Ascending aorta (tissue), 2 donors: ENCODE results near the gene TNNC1. TPM values are rescaled to one million over a fixed set of nuclear protein-coding genes. Genes with fewer than 3 reads are reported as not detected.

Experiments
- DNase-seq, 2 donors: peaks; one replicate each; pipeline ENCODE4 v3.0.0-alpha.2; 2019; ENCODE audit warnings: low spot score in 2 of 2
- H3K27ac ChIP-seq, 2 donors: fragments of 200-600 bp; sonication (generic); one replicate each; pipeline ENCODE4 v1.5.1; 2016 to 2017; ENCODE audit warnings: mild to moderate bottlenecking in 1 of 2
- H3K27me3 ChIP-seq: fragments of 200-600 bp; sonication (generic); one replicate; pipeline ENCODE4 v1.5.1; 2017
- H3K36me3 ChIP-seq, 2 donors: fragments of 200-600 bp; sonication (generic); one replicate each; pipeline ENCODE4 v1.5.1; 2016
- H3K4me1 ChIP-seq, 2 donors: fragments of 200-600 bp; sonication (generic); one replicate each; pipeline ENCODE4 v1.5.1; 2016 to 2017; ENCODE audit warnings: mild to moderate bottlenecking in 1 of 2
- H3K4me3 ChIP-seq, 2 donors: fragments of 200-600 bp; sonication (generic); one replicate each; pipeline ENCODE4 v1.5.1; 2016 to 2017; ENCODE audit warnings: mild to moderate bottlenecking in 1 of 2
- H3K9me3 ChIP-seq, 2 donors: fragments of 200-600 bp; sonication (generic); one replicate each; pipeline ENCODE4 v1.5.1; 2016
- CTCF ChIP-seq, 3 experiments: fragments of 200-600 bp in 2 of 3; fragments of 450-650 bp in 1 of 3; sonication (generic) in 2 of 3; IDR thresholded peaks; one replicate each; pipeline ENCODE4 v1.5.1; 2016 to 2019; ENCODE audit warnings: antibody characterized with exemption in 3 of 3, mild to moderate bottlenecking in 1 of 3, moderate library complexity in 1 of 3
- intact Hi-C: fragments of 100-400 bp; cut with DNase I; formaldehyde crosslinking; loops from one replicate; pipeline ENCODE4 v1.15.1; 2023
- total RNA-seq: library from RNA; depleted of rRNA; stranded (reverse); fragments of >200 nt; gene quantifications from one replicate; pipeline ENCODE4 v1.1.0, GENCODE V29; 2016

Gene TNNC1
- total RNA-seq, 1 donor from 2014 or later, result 68.6 TPM

DNA sequence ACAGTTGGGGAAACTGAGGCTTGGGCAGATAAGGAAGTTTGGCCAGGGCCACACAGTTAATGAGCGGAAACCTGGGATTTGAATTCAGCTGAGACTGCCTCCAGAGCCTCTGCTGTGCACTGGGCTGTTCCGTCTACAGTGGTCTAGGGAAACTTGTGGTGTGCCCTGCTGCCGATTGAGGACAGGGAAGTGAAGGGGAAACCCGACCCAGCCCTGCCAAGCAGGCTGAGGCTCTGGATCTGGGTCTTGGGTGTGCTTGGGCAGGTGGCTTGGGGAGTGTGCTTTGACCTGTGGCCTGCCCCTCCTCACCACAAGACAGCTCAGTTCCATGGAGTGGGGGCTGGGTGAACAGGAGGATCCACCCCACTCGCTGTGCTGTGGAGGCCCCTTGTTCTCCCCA, 19.2 kb upstream of the TNNC1 start:
- DNase-seq, result no peak
- intact Hi-C loops, result loop anchor here (2.0 kb wide), 1 partner anchor 64 kb away; the partner anchor contains the start of gene UQCC5
- Histone ChIP-seq H3K36me3 (peaks cover 76 to 79% of the 10 kb centered on the region in 2 donors), H3K4me3 (no peak overlapping the region), H3K27ac (no peak overlapping the region), H3K9me3 (no peaks in the 10 kb centered on the region), H3K27me3 (no peaks in the 10 kb centered on the region), H3K4me1 (peaks cover 3 to 5% of the 10 kb centered on the region in 2 donors)
- TF ChIP-seq CTCF (IDR thresholded peaks at IDR 0.05), result no peak

GRCh38 chr3:52472239-52473000, 18.6 kb upstream of the TNNC1 start:
- no peak overlapping the region for H3K27ac ChIP-seq
- peaks cover 71 to 74% of the 10 kb centered on the region in 2 donors for H3K36me3 ChIP-seq
- H3K27me3 ChIP-seq, result no peaks in the 10 kb centered on the region
- DNase-seq, result no peak
- H3K9me3 ChIP-seq, result no peaks in the 10 kb centered on the region
- intact Hi-C loops, result loop anchor here (2.0 kb wide), 1 partner anchor 64 kb away; the partner anchor contains the start of gene UQCC5
- no peak overlapping the region for H3K4me3 ChIP-seq
- TF ChIP-seq CTCF (IDR thresholded peaks at IDR 0.05), result no peak
- peaks cover 3 to 5% of the 10 kb centered on the region in 2 donors for H3K4me1 ChIP-seq

GRCh38 chr3:52471371-52472238, 17.8 kb upstream of the TNNC1 start:
- intact Hi-C loops, result loop anchor here (2.0 kb wide), 1 partner anchor 65 kb away; the partner anchor contains the start of gene UQCC5
- no peak overlapping the region for H3K4me3 ChIP-seq
- no peak overlapping the region for H3K27ac ChIP-seq
- DNase-seq, result peak in 1 of 2 donors; percentile 81
- H3K27me3 ChIP-seq, result no peaks in the 10 kb centered on the region
- no peaks in the 10 kb centered on the region for H3K9me3 ChIP-seq
- peak; percentile 59 to 68 (median 66) for TF ChIP-seq CTCF (IDR thresholded peaks at IDR 0.05)
- H3K36me3 ChIP-seq, result peaks cover 65 to 68% of the 10 kb centered on the region in 2 donors
- H3K4me1 ChIP-seq, result peaks cover 3 to 5% of the 10 kb centered on the region in 2 donors

GRCh38 chr3:52470920-52471319, 17.1 kb upstream of the TNNC1 start:
- no peak for DNase-seq
- intact Hi-C loops, result no loop called here
- no peaks in the 10 kb centered on the region for H3K9me3 ChIP-seq
- no peak overlapping the region for H3K27ac ChIP-seq
- H3K36me3 ChIP-seq, result peaks cover 58 to 63% of the 10 kb centered on the region in 2 donors
- no peak for TF ChIP-seq CTCF (IDR thresholded peaks at IDR 0.05)
- no peak overlapping the region for H3K4me3 ChIP-seq
- H3K27me3 ChIP-seq, result no peaks in the 10 kb centered on the region
- H3K4me1 ChIP-seq, result peaks cover 3 to 5% of the 10 kb centered on the region in 2 donors

DNA sequence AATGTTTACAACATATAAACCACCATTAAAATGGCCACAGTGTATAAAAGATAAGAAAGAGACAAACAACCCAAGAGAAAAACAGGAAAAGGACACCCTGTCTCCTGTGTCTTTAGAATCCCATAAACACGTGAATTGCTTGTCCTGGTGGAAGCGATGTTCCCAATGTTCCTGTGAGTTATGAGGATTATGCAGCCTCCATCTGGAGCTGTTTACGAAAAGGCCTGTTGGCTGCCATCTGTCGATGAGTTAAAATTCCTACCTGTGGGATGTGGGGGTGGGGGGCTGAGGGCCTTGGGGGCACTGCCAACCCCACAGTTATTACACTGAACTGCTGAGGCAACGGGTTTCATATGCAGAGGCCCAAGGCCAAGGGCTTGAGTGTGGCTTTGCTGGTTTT, 15.2 kb upstream of the TNNC1 start:
- Histone ChIP-seq H3K27me3 (no peaks in the 10 kb centered on the region), H3K4me1 (peaks cover 3 to 5% of the 10 kb centered on the region in 2 donors), H3K36me3 (peaks cover 51 to 55% of the 10 kb centered on the region in 2 donors), H3K9me3 (no peaks in the 10 kb centered on the region), H3K4me3 (no peak overlapping the region), H3K27ac (no peak overlapping the region)
- no peak for DNase-seq
- intact Hi-C loops, result no loop called here
- TF ChIP-seq CTCF (IDR thresholded peaks at IDR 0.05), result no peak
